Measurements from ENCODE around the gene NOC2L. TPM values are rescaled to one million over a fixed set of nuclear protein-coding genes. Genes with fewer than 3 reads are reported as not detected.

NOC2L gene
- total RNA-seq, 1 experiment from 2014 or later = 93.4 TPM

GRCh38 chr1:975896-976683 is 17.0 kb upstream of the NOC2L start:
- DNase-seq = peak; percentile 82 to 87
- ChIA-PET POLR2A (interaction anchor here (0.7 to 0.8 kb wide), 2 partner anchors 9 to 30 kb away, joined by 3 to 4 read pairs; partner anchors contain the start of gene PLEKHN1), CTCF (interaction anchor here (0.5 to 1.5 kb wide), 3 partner anchors 9 to 62 kb away, joined by 3 to 8 read pairs (median 5); partner anchors contain the start of gene PLEKHN1)
- H3K27me3 ChIP-seq (replicated peaks; ENCODE audit: control insufficient read depth, insufficient read depth, low read length) = no peaks in the 10 kb centered on the region
- peak overlapping the region; percentile 4 for H3K27ac Mint-ChIP-seq (ENCODE audit: unreplicated experiment)
- TF ChIP-seq, protein P1, sequence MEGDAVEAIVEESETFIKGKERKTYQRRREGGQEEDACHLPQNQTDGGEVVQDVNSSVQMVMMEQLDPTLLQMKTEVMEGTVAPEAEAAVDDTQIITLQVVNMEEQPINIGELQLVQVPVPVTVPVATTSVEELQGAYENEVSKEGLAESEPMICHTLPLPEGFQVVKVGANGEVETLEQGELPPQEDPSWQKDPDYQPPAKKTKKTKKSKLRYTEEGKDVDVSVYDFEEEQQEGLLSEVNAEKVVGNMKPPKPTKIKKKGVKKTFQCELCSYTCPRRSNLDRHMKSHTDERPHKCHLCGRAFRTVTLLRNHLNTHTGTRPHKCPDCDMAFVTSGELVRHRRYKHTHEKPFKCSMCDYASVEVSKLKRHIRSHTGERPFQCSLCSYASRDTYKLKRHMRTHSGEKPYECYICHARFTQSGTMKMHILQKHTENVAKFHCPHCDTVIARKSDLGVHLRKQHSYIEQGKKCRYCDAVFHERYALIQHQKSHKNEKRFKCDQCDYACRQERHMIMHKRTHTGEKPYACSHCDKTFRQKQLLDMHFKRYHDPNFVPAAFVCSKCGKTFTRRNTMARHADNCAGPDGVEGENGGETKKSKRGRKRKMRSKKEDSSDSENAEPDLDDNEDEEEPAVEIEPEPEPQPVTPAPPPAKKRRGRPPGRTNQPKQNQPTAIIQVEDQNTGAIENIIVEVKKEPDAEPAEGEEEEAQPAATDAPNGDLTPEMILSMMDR (IDR thresholded peaks at IDR 0.05; ENCODE audit: insufficient read depth in 1 of 2, low read depth in 1 of 2, low read length in 1 of 2, severe bottlenecking in 1 of 2, unreplicated experiment in 1 of 2) = peak; percentile 45 to 48
- BruUV-seq (replicated peaks) = no TSS peak
- peaks cover 5% of the 10 kb centered on the region; the same call in 1 of the 2 replicates for H3K4me1 ChIP-seq
- H3K4me3 Mint-ChIP-seq (ENCODE audit: unreplicated experiment) = peak overlapping the region; percentile 67
- H3K4me1 Mint-ChIP-seq (ENCODE audit: low read depth, unreplicated experiment) = peaks cover 11% of the 10 kb centered on the region
- no peaks in the 10 kb centered on the region for H3K9me3 ChIP-seq
- peak overlapping the region; percentile 48 for H3K4me3 ChIP-seq (ENCODE audit: low read depth, low read length)
- H3K27me3 Mint-ChIP-seq (ENCODE audit: insufficient read depth, unreplicated experiment) = no peaks in the 10 kb centered on the region
- H3K36me3 Mint-ChIP-seq (ENCODE audit: insufficient read depth, unreplicated experiment) = peaks cover 9% of the 10 kb centered on the region
- intact Hi-C loops (cut with micrococcal nuclease; ENCODE audit: unreplicated experiment) = no loop called here
- no peaks in the 10 kb centered on the region for H3K9me3 Mint-ChIP-seq (ENCODE audit: unreplicated experiment)
- H3K36me3 ChIP-seq (ENCODE audit: control insufficient read depth, insufficient read depth, low read length) = no peaks in the 10 kb centered on the region

DNA sequence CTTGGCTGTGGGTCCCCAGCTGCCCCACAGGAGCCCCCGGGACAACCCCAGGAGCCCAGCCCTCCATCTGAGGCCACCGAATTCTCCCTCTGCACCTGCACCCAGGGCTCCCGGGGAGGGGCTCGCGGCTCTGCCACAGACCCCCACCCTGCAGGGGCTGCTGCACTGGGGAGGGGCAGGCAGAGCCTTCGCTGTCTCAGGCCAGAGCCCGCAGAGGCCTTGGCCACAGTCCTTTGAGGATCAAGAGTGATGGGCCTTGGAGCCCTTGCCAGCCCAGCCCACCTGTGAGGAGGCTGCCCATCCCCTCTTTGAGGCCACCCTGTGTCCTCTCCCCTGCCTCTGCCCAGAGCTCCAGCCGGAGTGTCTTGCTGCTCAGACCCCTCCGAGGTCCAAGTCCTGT is 16.3 kb upstream of the NOC2L start:
- BruUV-seq (replicated peaks) = no TSS peak
- Mint-ChIP-seq H3K27ac (ENCODE audit: unreplicated experiment) (peak overlapping the region; percentile 4), H3K27me3 (ENCODE audit: insufficient read depth, unreplicated experiment) (no peaks in the 10 kb centered on the region), H3K4me1 (ENCODE audit: low read depth, unreplicated experiment) (peaks cover 11% of the 10 kb centered on the region), H3K9me3 (ENCODE audit: unreplicated experiment) (no peaks in the 10 kb centered on the region), H3K4me3 (ENCODE audit: unreplicated experiment) (peak overlapping the region; percentile 67), H3K36me3 (ENCODE audit: insufficient read depth, unreplicated experiment) (peaks cover 9% of the 10 kb centered on the region)
- ChIA-PET POLR2A (no interaction called here), CTCF (interaction anchor here (0.7 to 1.5 kb wide), 2 partner anchors 8 to 42 kb away, joined by 3 to 8 read pairs; partner anchors contain the start of gene PLEKHN1)
- H3K4me1 ChIP-seq = peaks cover 5% of the 10 kb centered on the region; the same call in 1 of the 2 replicates
- intact Hi-C loops (cut with micrococcal nuclease; ENCODE audit: unreplicated experiment) = no loop called here
- DNase-seq = no peak
- H3K36me3 ChIP-seq (ENCODE audit: control insufficient read depth, insufficient read depth, low read length) = no peaks in the 10 kb centered on the region
- peak overlapping the region; percentile 48; the same call in 1 of the 2 replicates for H3K4me3 ChIP-seq (ENCODE audit: low read depth, low read length)
- H3K27me3 ChIP-seq (replicated peaks; ENCODE audit: control insufficient read depth, insufficient read depth, low read length) = no peaks in the 10 kb centered on the region
- TF ChIP-seq, protein P1 (IDR thresholded peaks at IDR 0.05; ENCODE audit: insufficient read depth in 1 of 2, low read depth in 1 of 2, low read length in 1 of 2, severe bottlenecking in 1 of 2, unreplicated experiment in 1 of 2) = no peak
- H3K9me3 ChIP-seq = no peaks in the 10 kb centered on the region

GRCh38 chr1:974687-975328 is 15.8 kb upstream of the NOC2L start:
- peaks cover 5% of the 10 kb centered on the region; the same call in 1 of the 2 replicates for H3K4me1 ChIP-seq
- H3K36me3 ChIP-seq (ENCODE audit: control insufficient read depth, insufficient read depth, low read length) = no peaks in the 10 kb centered on the region
- H3K4me3 ChIP-seq (ENCODE audit: low read depth, low read length) = no peak overlapping the region
- no peaks in the 10 kb centered on the region for H3K27me3 ChIP-seq (replicated peaks; ENCODE audit: control insufficient read depth, insufficient read depth, low read length)
- Mint-ChIP-seq H3K27me3 (ENCODE audit: insufficient read depth, unreplicated experiment) (no peaks in the 10 kb centered on the region), H3K9me3 (ENCODE audit: unreplicated experiment) (no peaks in the 10 kb centered on the region), H3K27ac (ENCODE audit: unreplicated experiment) (no peak overlapping the region), H3K4me3 (ENCODE audit: unreplicated experiment) (peak overlapping the region; percentile 48), H3K4me1 (ENCODE audit: low read depth, unreplicated experiment) (peaks cover 11% of the 10 kb centered on the region), H3K36me3 (ENCODE audit: insufficient read depth, unreplicated experiment) (peaks cover 9% of the 10 kb centered on the region)
- ChIA-PET CTCF (interaction anchor here (0.7 kb wide), 1 partner anchor 41 kb away, joined by 3 read pairs; no protein-coding TSS in a partner anchor), POLR2A (no interaction called here)
- no TSS peak for BruUV-seq (replicated peaks)
- intact Hi-C loops (cut with micrococcal nuclease; ENCODE audit: unreplicated experiment) = no loop called here
- TF ChIP-seq, protein P1 (IDR thresholded peaks at IDR 0.05; ENCODE audit: insufficient read depth in 1 of 2, low read depth in 1 of 2, low read length in 1 of 2, severe bottlenecking in 1 of 2, unreplicated experiment in 1 of 2) = no peak
- DNase-seq = no peak
- no peaks in the 10 kb centered on the region for H3K9me3 ChIP-seq
